HL-60 (cell line): ENCODE results near the gene LRRC7.

Source experiments
- DNase-seq, 2 experiments: peaks; one replicate each; pipeline ENCODE4 v3.0.0-alpha.2; 2010 to 2020; ENCODE audit warnings: low read depth in 1 of 2, low spot score in 1 of 2
- H3K27ac ChIP-seq: fragments of 250-450 bp; sonication (Bioruptor Pico); replicated peaks from 2 replicates; pipeline ENCODE4 v1.5.1; 2020; ENCODE audit warnings: mild to moderate bottlenecking, moderate library complexity
- H3K27me3 ChIP-seq: fragments of 250-450 bp; sonication (Bioruptor Pico); 2 replicates; pipeline ENCODE4 v1.5.1; 2021; ENCODE audit warnings: mild to moderate bottlenecking, moderate library complexity; ENCODE audit not compliant: insufficient read depth, poor library complexity, severe bottlenecking
- H3K4me3 ChIP-seq: replicated peaks from 2 replicates; pipeline ENCODE4 v1.5.1; 2011; ENCODE audit warnings: mild to moderate bottlenecking, control low read depth, low read length; ENCODE audit not compliant: insufficient read depth
- GABPA ChIP-seq: IDR thresholded peaks from 2 replicates; pipeline ENCODE4 v1.6.1; 2012; ENCODE audit warnings: low read depth
- POLR2AphosphoS5 ChIP-seq: IDR thresholded peaks from 2 replicates; pipeline ENCODE4 v1.6.1; 2012; ENCODE audit warnings: low read depth
- SPI1 ChIP-seq: IDR thresholded peaks from 2 replicates; pipeline ENCODE4 v1.6.1; 2012; ENCODE audit warnings: low read depth, mild to moderate bottlenecking, borderline replicate concordance
- TF ChIP-seq, protein P1 (sequence below): IDR thresholded peaks from 2 replicates; pipeline ENCODE4 v1.6.1; 2012; ENCODE audit warnings: low read depth; ENCODE audit not compliant: insufficient replicate concordance
- TF ChIP-seq, protein P2 (sequence below): IDR thresholded peaks from one replicate; pipeline ENCODE4 v1.5.1; 2011; ENCODE audit warnings: low read length, control low read depth, inconsistent platforms; ENCODE audit not compliant: insufficient read depth

Gene LRRC7

DNA sequence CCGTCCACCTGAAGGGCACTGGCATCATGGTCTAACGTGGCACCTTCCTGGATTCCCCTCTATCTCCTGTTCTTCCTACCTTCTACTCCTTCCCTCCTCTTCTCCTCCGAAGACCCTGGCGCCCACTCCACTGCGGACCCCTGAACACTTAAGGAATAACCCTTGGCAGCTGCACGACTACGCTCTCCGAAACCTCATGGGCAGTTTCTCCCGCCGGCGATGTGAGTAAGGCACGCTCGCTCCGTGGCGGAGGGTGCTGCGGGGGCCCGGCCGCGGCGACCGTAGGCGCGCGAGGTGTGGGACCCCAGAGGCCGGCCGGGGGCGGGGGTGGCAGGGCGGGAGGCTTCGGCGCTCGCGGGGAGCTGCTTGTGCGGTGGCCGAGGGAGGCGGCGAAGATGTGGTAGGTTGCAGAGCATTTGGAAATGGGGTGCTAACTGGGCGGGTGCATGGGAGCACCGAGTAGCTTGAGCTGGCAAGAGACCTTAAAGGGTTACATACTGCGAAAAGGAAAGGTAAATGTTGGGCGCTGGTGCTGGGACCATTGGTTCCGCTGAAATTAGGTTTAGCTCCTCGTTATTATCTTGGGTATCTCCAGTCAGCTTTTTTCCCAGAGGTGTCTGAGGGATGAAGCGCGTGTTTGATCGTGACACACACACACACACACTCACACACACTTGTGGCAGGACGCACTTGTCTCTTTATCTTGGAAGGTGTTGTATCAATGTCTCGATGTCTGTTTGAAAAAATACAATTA, 876 bp downstream of the LRRC7 start:
- TF ChIP-seq, protein P1, sequence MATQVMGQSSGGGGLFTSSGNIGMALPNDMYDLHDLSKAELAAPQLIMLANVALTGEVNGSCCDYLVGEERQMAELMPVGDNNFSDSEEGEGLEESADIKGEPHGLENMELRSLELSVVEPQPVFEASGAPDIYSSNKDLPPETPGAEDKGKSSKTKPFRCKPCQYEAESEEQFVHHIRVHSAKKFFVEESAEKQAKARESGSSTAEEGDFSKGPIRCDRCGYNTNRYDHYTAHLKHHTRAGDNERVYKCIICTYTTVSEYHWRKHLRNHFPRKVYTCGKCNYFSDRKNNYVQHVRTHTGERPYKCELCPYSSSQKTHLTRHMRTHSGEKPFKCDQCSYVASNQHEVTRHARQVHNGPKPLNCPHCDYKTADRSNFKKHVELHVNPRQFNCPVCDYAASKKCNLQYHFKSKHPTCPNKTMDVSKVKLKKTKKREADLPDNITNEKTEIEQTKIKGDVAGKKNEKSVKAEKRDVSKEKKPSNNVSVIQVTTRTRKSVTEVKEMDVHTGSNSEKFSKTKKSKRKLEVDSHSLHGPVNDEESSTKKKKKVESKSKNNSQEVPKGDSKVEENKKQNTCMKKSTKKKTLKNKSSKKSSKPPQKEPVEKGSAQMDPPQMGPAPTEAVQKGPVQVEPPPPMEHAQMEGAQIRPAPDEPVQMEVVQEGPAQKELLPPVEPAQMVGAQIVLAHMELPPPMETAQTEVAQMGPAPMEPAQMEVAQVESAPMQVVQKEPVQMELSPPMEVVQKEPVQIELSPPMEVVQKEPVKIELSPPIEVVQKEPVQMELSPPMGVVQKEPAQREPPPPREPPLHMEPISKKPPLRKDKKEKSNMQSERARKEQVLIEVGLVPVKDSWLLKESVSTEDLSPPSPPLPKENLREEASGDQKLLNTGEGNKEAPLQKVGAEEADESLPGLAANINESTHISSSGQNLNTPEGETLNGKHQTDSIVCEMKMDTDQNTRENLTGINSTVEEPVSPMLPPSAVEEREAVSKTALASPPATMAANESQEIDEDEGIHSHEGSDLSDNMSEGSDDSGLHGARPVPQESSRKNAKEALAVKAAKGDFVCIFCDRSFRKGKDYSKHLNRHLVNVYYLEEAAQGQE: no peak
- no peak for TF ChIP-seq POLR2AphosphoS5
- no peak for TF ChIP-seq GABPA
- TF ChIP-seq, protein P2, sequence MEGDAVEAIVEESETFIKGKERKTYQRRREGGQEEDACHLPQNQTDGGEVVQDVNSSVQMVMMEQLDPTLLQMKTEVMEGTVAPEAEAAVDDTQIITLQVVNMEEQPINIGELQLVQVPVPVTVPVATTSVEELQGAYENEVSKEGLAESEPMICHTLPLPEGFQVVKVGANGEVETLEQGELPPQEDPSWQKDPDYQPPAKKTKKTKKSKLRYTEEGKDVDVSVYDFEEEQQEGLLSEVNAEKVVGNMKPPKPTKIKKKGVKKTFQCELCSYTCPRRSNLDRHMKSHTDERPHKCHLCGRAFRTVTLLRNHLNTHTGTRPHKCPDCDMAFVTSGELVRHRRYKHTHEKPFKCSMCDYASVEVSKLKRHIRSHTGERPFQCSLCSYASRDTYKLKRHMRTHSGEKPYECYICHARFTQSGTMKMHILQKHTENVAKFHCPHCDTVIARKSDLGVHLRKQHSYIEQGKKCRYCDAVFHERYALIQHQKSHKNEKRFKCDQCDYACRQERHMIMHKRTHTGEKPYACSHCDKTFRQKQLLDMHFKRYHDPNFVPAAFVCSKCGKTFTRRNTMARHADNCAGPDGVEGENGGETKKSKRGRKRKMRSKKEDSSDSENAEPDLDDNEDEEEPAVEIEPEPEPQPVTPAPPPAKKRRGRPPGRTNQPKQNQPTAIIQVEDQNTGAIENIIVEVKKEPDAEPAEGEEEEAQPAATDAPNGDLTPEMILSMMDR: no peak
- TF ChIP-seq SPI1: no peak
- H3K4me3 ChIP-seq: no peak overlapping the region
- H3K27me3 ChIP-seq: peaks cover 30% of the 10 kb centered on the region
- no peak overlapping the region for H3K27ac ChIP-seq
- DNase-seq: no peak

DNA sequence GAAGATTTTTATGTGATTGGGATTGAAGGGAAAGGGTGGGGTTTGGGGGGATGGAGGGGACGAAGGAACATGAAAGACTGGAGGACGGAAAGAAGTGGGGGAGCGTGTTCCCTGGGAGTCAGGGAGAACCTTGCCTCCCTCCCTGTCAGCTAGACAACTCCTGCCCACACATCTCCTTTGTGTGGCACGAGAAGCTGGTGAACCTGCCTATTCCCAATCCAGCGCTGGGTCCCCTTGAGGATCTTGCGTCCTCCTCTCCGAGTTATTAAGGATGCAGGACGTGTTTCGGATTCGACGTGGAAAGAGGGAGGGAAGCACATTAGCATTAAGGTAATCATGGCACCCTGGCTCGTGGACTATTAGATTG, 1.4 kb downstream of the LRRC7 start:
- H3K4me3 ChIP-seq: no peak overlapping the region
- DNase-seq: no peak
- TF ChIP-seq GABPA (no peak), SPI1 (no peak), POLR2AphosphoS5 (no peak)
- TF ChIP-seq, protein P1: no peak
- TF ChIP-seq, protein P2: no peak
- peaks cover 30% of the 10 kb centered on the region for H3K27me3 ChIP-seq
- no peak overlapping the region for H3K27ac ChIP-seq

DNA sequence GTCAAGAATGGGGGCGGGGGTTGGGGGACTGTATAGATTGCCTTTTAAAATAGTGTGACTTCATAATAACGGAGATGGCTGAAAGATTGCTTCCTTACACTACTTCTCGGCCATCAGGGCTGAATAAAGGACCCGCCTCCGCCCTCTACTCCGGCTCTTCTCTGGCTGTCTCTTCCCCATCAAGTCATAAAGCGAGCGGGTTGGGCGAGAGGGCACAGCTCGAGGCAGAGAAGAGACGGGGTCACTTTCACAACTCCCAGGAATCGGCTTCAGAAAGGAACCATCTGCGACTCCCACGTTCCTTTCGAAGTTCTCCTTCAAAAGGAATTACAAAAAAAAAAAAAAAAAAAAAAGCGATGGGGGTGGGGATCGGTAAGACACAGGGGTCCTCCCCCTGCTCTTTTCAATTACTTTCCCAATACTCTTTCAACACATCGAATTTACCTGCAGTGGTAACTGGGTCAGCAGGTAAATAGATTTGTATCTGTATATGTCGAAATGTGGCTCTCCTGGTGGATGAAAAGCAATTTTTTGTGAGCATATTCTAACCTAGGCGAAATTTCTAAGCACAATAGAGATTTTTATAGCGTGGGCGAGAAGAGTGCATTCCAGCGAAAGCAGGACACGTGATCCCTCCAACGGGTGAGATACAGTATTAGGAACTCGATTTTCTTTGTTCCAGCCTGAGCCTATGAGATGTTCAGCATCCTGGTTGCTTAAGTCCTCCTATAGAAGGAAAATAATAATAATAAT, 2.0 kb downstream of the LRRC7 start:
- TF ChIP-seq, protein P2: no peak
- TF ChIP-seq, protein P1: no peak
- Histone ChIP-seq H3K27ac (no peak overlapping the region), H3K4me3 (no peak overlapping the region), H3K27me3 (peaks cover 30% of the 10 kb centered on the region)
- DNase-seq: no peak
